NCI-H2227 (cell line): ENCODE results near the gene ALX4.
A peak's percentile ranks its signal among the peaks of the same experiment; 100 is the strongest.

Experiments used
- DNase-seq: peaks from one replicate; lab custom pipeline; 2025; ENCODE audit not compliant: unreplicated experiment; lab: John Stamatoyannopoulos, UW

ALX4 gene

GRCh38 chr11:44303401-44303938, 6.5 kb downstream of the ALX4 start:
- DNase-seq, result no peak

- DNase-seq, result no peak
These were observed 8.2 kb downstream of the ALX4 start for GRCh38 chr11:44301564-44302271.

DNA sequence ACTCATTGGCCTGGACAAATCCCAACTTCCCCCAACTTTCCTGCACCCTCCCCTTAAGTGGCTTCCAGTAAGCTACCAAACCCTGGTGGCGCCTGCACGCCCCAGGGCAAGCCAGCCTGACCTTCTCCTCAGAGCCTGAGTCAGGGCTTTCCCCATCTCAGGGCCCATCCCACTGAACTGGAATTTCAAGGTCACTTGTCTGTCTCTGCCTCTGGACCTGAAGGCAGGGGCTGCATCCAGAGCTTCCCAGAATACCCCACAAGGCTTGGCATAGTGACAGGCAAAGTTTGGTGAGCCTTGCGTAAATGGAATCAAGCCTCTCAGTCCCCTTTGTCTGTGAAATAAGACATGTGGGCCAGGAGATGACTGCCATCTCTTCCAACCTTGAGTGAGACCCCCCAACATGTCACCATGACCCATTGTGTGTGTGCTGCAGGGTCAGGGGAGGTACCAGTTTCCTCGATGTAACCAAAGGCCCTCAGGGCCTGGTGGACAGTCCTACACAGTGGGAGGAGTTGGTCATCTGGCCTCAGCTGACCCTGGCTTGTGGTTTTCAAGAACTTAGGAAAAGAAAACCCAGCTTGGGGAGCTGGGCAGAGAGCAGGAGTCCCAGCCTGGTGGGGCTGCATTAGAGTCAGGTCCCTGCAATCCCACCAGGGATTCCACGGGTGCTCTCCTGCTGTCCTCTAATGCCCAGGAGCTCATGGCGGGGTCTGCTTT, 8.9 kb downstream of the ALX4 start:
- DNase-seq, result no peak

GRCh38 chr11:44298862-44299261, 11.1 kb downstream of the ALX4 start:
- DNase-seq, result no peak

GRCh38 chr11:44290208-44290607, 19.7 kb downstream of the ALX4 start:
- no peak for DNase-seq

DNA sequence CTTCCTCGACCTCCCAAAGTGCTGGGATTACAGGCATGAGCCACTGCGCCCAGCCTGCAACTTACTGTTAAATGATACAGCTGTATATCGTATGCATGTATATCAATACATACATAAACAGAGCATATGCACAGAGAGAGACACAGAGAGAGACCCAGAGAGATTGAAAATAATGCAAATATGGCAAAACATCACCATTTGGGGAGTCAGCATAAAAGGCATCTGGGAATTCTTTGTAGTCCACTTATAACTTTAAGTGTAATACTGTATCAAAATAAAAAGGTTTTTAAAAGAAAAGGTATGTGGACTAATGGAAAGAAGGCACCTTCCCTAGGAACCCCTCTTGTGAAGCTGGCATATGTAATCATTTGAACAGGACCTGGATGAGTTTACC, 21.8 kb downstream of the ALX4 start:
- no peak for DNase-seq

DNA sequence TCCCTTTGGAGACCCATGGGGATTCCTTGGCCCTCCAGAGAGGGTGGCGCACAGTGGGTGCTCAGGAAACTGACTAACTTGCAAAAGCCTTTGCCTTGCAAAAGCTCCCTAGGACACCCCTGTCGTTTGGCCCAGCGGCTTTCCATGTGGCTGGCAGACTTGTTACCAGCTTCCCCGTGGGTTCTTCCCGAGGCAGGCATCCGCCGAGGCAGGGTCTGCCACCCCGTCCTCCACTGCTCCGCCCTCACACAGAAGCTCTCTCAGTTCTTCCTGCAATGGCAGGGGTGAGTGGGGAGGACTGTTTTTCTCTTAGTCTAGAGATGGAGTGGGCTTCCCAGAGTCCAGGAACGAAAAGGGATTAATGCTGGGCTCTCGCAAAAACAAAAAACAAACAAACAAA, 23.0 kb downstream of the ALX4 start:
- DNase-seq, result no peak

GRCh38 chr11:44286268-44286880, 23.6 kb downstream of the ALX4 start:
- DNase-seq, result peak; percentile 72

DNA sequence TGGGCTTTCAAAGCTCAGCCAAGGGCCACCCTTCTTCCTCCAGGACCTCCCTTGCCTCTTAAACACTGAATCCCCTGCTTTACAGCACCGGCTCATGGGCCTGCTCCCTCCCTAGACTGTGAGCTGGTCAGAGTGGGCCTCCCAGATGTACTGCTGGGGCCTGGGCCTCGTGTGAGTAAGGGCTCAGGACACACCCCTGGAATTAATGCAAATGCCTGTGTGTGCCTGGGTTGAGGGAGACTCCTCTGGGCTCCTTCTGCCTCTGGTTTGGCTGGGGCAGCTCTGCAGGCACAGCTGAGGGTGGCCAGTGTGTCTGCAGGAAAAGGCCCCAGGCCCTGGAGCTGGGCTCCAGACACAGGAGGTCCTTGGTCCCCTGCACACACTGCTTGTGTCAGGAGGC, 24.2 kb downstream of the ALX4 start:
- no peak for DNase-seq

GRCh38 chr11:44282620-44283019, 27.3 kb downstream of the ALX4 start:
- DNase-seq, result no peak

DNA sequence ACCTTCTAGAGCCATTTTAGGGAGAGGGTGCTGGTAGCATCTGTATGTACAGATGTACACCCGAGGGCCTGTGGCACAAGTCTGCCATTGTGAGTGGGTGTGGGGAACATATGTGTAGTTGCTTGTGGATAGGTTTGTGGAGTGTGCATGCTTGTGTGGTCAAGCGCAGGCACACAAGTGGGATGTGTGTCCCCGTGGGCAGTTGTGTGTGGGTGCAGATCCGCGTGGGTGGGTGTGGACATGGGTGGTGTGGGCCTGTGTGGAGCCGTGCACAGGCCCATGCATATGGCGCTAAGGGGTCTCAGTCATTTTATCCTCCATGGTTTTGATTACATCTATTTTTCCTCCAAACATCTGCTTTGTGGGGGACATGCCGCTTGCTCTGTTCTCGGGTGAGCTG, 28.8 kb downstream of the ALX4 start:
- DNase-seq, result no peak

DNA sequence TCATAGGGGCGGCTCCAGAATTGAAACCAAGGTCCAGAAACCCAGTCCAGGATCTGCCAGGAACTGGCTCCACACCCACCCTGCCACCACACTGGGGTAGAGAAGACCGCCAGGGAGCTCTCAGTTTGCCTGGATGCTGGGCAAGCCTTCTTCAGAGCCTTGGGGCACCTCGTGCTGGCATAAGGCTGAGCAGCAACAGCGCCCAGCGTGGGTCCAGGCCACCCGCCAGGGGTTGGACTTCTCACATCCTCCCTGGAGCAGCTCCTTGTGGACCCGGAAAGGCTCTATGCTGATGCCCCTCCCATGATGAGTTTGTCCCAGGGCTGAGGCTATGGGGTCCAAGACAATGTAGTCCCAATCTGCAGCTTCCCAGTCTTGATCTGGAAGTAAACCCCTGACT, 29.7 kb downstream of the ALX4 start:
- DNase-seq, result no peak

- no peak for DNase-seq
These were observed 30.5 kb downstream of the ALX4 start for GRCh38 chr11:44279483-44279882.

DNA sequence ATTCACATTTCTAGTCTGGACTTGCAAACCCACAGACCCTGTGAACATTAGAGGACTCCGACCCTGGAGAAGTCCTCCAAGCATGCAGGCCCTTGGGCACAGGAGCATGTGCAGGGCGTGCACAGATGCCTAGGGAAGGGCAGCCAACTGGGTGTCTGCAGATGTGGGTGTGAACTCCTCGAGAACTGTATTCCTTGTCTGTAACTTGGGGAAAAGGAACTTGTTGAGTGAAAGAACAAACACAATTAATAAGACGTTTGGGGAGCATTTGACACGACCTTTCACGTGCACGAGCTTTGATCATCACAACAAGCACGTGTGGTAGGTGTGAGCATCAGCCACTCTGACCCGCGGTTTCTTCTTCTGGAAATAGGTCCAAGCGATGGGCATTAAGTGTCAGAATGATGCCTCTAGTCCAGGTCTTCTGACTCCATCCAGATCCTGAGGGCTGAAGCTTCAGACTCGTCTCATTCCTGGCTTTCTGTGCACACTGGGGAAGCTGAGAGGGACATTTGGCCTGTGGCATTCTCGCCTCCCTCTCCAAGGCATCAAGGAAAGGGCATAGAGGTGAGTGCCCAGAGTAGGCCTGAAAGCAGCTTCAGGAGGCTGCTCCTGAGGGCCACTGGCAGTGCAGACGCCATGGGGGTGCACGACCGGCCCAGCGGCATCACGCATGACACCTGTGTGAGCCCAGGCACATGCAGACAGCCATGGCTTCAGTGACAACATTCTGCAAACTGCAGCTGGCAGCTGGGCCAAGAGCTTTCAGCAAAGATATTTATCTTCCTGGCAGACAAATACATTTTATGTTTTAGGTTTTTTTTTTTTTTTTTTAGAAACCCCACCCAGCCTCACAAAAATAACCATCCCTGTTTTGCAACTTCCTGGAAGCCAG, 32.5 kb downstream of the ALX4 start:
- no peak for DNase-seq

DNA sequence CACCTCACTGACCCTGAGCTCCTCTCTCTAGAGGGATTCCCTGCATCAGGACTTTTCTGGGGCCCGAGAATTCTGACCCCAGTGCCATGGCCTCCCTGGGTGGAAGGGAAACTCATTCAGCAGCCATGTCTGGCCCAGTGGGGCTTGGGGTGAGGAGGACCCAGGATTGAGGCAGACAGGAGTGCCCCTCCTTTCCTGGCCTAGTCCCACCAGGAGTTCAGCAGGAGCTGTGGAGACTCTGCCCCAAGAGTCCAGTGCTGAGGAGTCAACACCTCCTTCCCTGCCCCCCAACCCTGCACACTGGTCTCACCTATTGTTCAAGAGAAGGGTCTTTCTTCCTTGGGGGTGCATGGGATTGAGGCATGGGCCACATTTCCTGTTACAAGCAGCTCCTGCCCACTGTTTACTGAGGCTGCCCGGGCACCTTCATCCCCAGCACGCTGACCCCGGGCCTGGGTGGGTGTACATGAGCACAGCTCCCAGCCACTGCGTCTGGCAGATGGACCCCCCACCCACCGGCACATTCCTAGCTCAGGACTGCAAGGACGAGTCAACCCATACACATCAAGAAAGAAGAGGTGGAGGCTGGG, 33.9 kb downstream of the ALX4 start:
- DNase-seq, result no peak

DNA sequence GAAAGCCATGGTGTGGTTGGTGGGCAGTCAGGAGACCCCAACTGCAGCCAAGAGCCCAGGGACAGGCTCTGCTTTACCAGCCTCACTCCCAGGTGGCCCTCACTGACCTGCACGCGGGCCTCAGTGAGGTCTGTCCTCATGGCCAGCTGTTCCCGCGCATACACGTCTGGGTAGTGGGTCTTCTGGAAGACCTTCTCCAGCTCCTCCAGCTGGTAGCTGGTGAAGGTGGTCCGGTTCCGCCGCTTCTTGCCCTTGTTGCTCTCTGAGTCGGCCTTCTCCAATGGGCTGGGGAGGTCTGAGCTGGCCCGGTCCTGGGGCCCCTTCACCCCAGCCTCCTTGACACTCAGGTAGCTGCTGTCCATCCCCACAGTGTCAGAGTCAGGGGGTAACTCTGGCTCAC, 34.7 kb downstream of the ALX4 start:
- DNase-seq, result no peak

- DNase-seq, result no peak
These were observed 35.5 kb downstream of the ALX4 start for GRCh38 chr11:44274404-44274803.

DNA sequence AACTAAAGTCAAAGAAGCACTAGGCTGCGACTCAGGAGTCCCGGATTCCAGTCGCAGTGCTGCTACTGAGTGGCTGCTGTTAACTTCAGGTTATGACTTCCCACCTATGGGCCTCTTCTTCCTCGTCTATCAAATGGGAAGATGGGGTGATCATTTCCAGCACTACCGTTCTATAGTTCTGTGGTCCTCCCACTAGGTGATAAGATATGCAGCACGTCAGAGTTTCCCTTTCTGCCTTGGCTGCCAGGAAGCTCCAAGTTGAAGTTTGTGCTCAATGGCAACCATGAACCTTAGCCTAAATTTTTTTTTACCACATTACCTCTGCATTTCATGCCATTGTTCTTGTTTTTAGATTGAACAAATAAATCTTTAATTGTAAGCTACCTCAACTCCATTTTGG, 38.7 kb downstream of the ALX4 start:
- DNase-seq, result no peak

GRCh38 chr11:44270403-44271273, 39.3 kb downstream of the ALX4 start:
- no peak for DNase-seq
